Tibial artery (tissue), 4 donors: ENCODE data around the gene TMEM147.
"Not testable (repeated sequence)": the region's sequence is repeated elsewhere in the genome, so short reads cannot be mapped to it uniquely, and the experiment has no call there.

Experiments used
- DNase-seq, 2 donors: peaks; one replicate each; pipeline ENCODE4 v3.0.0-alpha.2; 2019
- H3K27ac ChIP-seq, 2 donors: fragments of 200-600 bp; sonication (generic) in 1 of 2; 1 replicate in 1 of 2; 2 replicates in 1 of 2; pipeline ENCODE4 v1.5.1; 2018 to 2019; ENCODE audit warnings: mild to moderate bottlenecking in 1 of 2
- H3K27me3 ChIP-seq, 2 donors: fragments of 200-600 bp; sonication (generic) in 1 of 2; one replicate each; pipeline versions ENCODE4 v1.5.1 to v1.6.0; 2016 to 2019
- H3K36me3 ChIP-seq, 3 donors: fragments of 200-600 bp; sonication (generic) in 2 of 3; one replicate each; pipeline ENCODE4 v1.5.1; 2016 to 2019; ENCODE audit warnings: mild to moderate bottlenecking in 2 of 3
- H3K4me1 ChIP-seq, 4 donors: fragments of 200-600 bp; sonication (generic) in 2 of 4; 1 replicate in 3 of 4; 2 replicates in 1 of 4; pipeline ENCODE4 v1.5.1; 2016 to 2019
- H3K4me3 ChIP-seq, 2 donors: fragments of 200-600 bp; sonication (generic) in 1 of 2; 1 replicate in 1 of 2; 2 replicates in 1 of 2; pipeline ENCODE4 v1.5.1; 2018 to 2019; ENCODE audit warnings: mild to moderate bottlenecking in 2 of 2
- H3K9me3 ChIP-seq, 3 donors: fragments of 200-600 bp; sonication (generic) in 1 of 3; one replicate each; pipeline ENCODE4 v1.5.1; 2016 to 2019
- intact Hi-C: fragments of 100-400 bp; cut with DNase I; formaldehyde crosslinking; loops from one replicate; pipeline ENCODE4 v1.15.0; 2023; ENCODE audit warnings: low total_unique reads
- TF ChIP-seq, protein P1 (sequence below), 2 experiments: fragments of 200-600 bp in 1 of 2; fragments of 450-650 bp in 1 of 2; IDR thresholded peaks; one replicate each; pipeline ENCODE4 v1.5.1; 2017 to 2019; ENCODE audit warnings: antibody characterized with exemption in 2 of 2, mild to moderate bottlenecking in 1 of 2, moderate library complexity in 1 of 2

TMEM147 gene

DNA sequence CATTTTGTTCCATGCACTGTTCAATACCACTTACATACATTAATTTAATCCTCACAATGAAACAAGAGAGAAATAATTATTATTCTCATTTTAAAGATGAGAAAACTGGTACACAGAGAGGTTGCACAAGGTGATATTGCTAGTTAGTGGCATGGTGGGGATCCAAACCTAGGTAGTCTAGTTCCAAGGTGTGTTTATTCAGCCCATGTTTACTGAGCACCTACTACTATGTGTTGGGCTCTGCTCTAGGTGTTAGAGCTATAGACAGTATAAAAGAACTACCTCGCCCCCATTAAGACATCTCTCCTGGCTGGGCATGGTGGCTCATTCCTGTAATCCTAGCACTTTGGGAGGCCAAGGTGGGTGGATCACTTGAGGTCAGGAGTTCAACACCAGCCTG lies 37.3 kb downstream of the TMEM147 start:
- intact Hi-C loops = no loop called here
- Histone ChIP-seq H3K9me3 (no peaks in the 10 kb centered on the region), H3K27me3 (peaks cover 0 to 28% of the 10 kb centered on the region in 2 donors)

DNA sequence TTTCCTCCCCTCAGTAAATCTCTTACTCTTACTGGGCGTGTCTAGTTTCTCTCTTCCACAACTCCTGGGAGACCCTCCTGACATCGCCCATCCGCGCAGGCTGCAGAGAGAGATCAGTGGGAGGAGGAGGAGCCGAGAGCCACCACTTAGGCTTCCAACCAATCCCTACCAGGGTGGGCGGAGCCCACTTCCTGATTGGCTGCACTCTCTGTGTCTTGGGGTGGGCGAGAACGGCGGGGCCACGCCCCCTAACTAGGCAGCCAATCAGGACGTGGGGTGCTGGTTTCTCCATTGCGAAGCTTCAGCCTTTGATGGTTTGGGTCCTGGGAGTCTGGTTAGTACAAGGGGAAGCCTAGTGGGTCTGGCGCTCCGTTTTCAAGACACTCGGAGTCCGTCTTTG lies 40.4 kb downstream of the TMEM147 start, which contains the start of gene PMIS2:
PMIS2 (plus strand) TSS at position 326 of the 400 bp plus-strand sequence. CDS start 87 bp downstream, outside the sequence.
- peaks cover 0 to 25% of the 10 kb centered on the region in 2 donors for H3K27me3 ChIP-seq
- no peaks in the 10 kb centered on the region for H3K4me1 ChIP-seq
- no peak within 1 kb of the TSS for H3K27ac ChIP-seq
- H3K4me3 ChIP-seq = no peak within 1 kb of the TSS
- DNase-seq = no peak
- H3K9me3 ChIP-seq = no peaks in the 10 kb centered on the region
- no peaks in the 10 kb centered on the region for H3K36me3 ChIP-seq
- intact Hi-C loops = no loop called here
- TF ChIP-seq, protein P1, sequence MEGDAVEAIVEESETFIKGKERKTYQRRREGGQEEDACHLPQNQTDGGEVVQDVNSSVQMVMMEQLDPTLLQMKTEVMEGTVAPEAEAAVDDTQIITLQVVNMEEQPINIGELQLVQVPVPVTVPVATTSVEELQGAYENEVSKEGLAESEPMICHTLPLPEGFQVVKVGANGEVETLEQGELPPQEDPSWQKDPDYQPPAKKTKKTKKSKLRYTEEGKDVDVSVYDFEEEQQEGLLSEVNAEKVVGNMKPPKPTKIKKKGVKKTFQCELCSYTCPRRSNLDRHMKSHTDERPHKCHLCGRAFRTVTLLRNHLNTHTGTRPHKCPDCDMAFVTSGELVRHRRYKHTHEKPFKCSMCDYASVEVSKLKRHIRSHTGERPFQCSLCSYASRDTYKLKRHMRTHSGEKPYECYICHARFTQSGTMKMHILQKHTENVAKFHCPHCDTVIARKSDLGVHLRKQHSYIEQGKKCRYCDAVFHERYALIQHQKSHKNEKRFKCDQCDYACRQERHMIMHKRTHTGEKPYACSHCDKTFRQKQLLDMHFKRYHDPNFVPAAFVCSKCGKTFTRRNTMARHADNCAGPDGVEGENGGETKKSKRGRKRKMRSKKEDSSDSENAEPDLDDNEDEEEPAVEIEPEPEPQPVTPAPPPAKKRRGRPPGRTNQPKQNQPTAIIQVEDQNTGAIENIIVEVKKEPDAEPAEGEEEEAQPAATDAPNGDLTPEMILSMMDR (IDR thresholded peaks at IDR 0.05) = no peak

More for the DNA sequence above, 37.3 kb downstream of the TMEM147 start:
- DNase-seq = no peak
- TF ChIP-seq, protein P1 (IDR thresholded peaks at IDR 0.05) = no peak
- no peak overlapping the region for H3K4me3 ChIP-seq
- no peaks in the 10 kb centered on the region for H3K36me3 ChIP-seq
- no peaks in the 10 kb centered on the region for H3K4me1 ChIP-seq
- no peak overlapping the region for H3K27ac ChIP-seq

DNA sequence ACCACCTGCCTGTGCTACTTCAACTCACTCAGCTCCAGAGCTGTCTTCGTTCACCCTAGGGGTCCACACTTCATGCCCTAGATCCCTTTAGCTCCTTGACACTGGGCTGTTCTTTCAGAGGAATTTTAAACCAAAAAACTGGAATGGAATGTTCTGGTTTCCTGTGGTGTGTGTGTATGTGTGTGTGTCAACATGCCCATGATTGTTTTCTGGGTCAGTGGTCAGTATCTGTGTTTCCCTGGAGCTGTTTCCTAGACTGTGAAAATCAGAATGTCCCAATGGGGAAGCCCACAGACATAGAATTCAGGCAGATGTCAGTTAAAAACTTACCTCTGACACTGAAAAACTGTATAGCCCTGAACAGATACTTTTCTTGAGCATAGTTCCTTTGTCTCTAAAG lies 41.9 kb downstream of the TMEM147 start:
- Histone ChIP-seq H3K9me3 (no peaks in the 10 kb centered on the region), H3K36me3 (no peaks in the 10 kb centered on the region), H3K4me3 (no peak overlapping the region), H3K27me3 (peaks cover 0 to 31% of the 10 kb centered on the region in 2 donors), H3K27ac (no peak overlapping the region), H3K4me1 (no peaks in the 10 kb centered on the region)
- TF ChIP-seq, protein P1 (IDR thresholded peaks at IDR 0.05) = no peak
- DNase-seq = no peak
- intact Hi-C loops = no loop called here

DNA sequence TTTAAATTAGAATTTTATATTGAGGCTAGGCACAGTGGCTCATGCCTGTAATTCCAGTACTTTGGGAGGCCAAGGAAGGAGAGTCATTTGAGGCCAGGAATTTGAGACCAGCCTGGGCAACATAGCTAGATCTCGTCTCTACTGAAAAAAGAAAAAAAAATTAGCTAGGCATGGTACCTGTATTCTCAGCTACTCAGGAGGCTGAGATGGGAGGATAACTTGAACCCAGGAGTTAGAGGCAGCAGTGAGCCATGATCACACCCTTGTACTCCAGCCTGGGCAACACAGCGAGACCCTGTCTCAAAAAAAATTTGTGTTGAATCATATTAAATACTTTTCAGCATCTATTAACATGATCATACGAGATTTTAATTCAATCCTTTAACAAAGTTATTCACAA lies 45.4 kb downstream of the TMEM147 start:
- no peak for DNase-seq
- intact Hi-C loops = no loop called here
- TF ChIP-seq, protein P1 (IDR thresholded peaks at IDR 0.05) = no peak

DNA sequence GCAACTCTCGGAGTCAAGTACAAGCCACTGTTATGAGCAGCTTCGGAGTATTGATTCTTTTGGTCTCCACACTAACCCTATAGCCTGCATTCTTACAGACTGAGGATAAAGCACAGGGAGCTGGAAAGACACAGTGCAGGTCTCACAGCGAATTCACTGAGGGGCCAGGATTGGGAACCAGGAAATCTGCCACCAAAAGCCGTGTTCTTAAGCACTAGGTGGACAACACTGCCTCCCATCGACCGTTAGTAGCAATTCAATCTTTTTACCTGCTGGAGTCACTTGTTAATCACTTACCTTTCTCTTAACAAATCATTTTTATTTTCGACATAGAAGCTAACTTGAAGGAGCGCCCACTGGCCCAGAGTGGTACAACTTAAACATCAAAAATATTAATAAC lies 46.8 kb downstream of the TMEM147 start:
- Histone ChIP-seq H3K27ac (no peak overlapping the region), H3K36me3 (no peaks in the 10 kb centered on the region), H3K4me1 (no peaks in the 10 kb centered on the region), H3K27me3 (peaks cover 0 to 12% of the 10 kb centered on the region in 2 donors), H3K9me3 (no peaks in the 10 kb centered on the region), H3K4me3 (no peak overlapping the region)
- no peak for DNase-seq
- intact Hi-C loops = no loop called here
- TF ChIP-seq, protein P1 (IDR thresholded peaks at IDR 0.05) = no peak

More for the DNA sequence above, 45.4 kb downstream of the TMEM147 start:
- H3K27ac ChIP-seq = no peak overlapping the region
- H3K4me3 ChIP-seq = no peak overlapping the region
- no peaks in the 10 kb centered on the region for H3K36me3 ChIP-seq
- H3K4me1 ChIP-seq = no peaks in the 10 kb centered on the region
- peaks cover 0 to 20% of the 10 kb centered on the region in 2 donors for H3K27me3 ChIP-seq
- no peaks in the 10 kb centered on the region for H3K9me3 ChIP-seq

DNA sequence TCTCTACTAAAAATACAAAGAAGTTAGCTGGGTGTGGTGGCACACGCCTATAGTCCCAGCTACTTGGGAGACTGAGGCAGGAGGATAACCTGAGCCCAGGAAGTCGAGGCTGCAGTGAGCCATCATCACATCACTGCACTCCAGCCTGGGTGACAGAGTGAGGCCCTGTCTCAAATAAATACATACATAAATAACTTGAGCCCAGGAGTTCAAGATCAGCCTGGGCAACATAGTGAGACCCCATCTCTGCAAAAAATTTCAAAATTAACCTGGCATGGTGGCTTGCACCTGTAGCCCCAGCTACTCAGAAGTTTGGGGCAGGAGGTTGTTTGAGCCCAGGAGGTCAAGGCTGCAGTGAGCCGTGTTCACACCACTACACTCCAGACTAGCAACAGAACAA lies 49.6 kb downstream of the TMEM147 start:
- H3K27me3 ChIP-seq, H3K36me3 ChIP-seq, DNase-seq, H3K27ac ChIP-seq, intact Hi-C loops, H3K9me3 ChIP-seq, H3K4me1 ChIP-seq, H3K4me3 ChIP-seq: not testable (repeated sequence)
